Aorta (tissue), 5 donors: ENCODE results near the gene SVBP. TPM values are rescaled to one million over a fixed set of nuclear protein-coding genes. Genes with fewer than 3 reads are reported as not detected.
A peak's percentile ranks its signal among the peaks of the same experiment; 100 is the strongest.

Source experiments
- ATAC-seq: fragments of 200-7000 bp; cut with Tn5 transposase; one replicate; pipeline ENCODE4 v1.9.1; 2022; ENCODE audit warnings: moderate library complexity; ENCODE audit not compliant: low FRiP score
- DNase-seq, 2 donors: peaks; one replicate each; pipeline ENCODE4 v3.0.0-alpha.2; 2020
- H3K27ac ChIP-seq, 2 donors: one replicate each; pipeline ENCODE4 v1.5.1; 2013; ENCODE audit warnings: low read length in 2 of 2, mild to moderate bottlenecking in 2 of 2, moderate library complexity in 2 of 2, control low read depth in 1 of 2, inconsistent platforms in 1 of 2, low read depth in 1 of 2
- H3K27me3 ChIP-seq, 2 donors: one replicate each; pipeline ENCODE4 v1.6.1; 2013; ENCODE audit warnings: control low read depth in 1 of 2, low read length in 1 of 2, mild to moderate bottlenecking in 1 of 2, moderate library complexity in 1 of 2; ENCODE audit not compliant: insufficient read depth in 2 of 2, control insufficient read depth in 1 of 2
- H3K36me3 ChIP-seq, 2 donors: one replicate each; pipeline ENCODE4 v1.6.1; 2013; ENCODE audit warnings: control low read depth in 1 of 2, low read length in 1 of 2, mild to moderate bottlenecking in 1 of 2; ENCODE audit not compliant: insufficient read depth in 2 of 2, control insufficient read depth in 1 of 2
- H3K4me1 ChIP-seq, 2 donors: one replicate each; pipeline ENCODE4 v1.6.1; 2013; ENCODE audit warnings: low read length in 2 of 2, control low read depth in 1 of 2, mild to moderate bottlenecking in 1 of 2, moderate library complexity in 1 of 2; ENCODE audit not compliant: insufficient read depth in 2 of 2, control insufficient read depth in 1 of 2
- H3K4me3 ChIP-seq, 2 donors: one replicate each; pipeline ENCODE4 v1.5.1; 2013; ENCODE audit warnings: low read length in 2 of 2, control low read depth in 1 of 2, mild to moderate bottlenecking in 1 of 2
- H3K9me3 ChIP-seq: one replicate; pipeline ENCODE4 v1.6.1; 2013; ENCODE audit warnings: mild to moderate bottlenecking, low read length; ENCODE audit not compliant: control insufficient read depth
- WGBS, 2 donors: extraction: QIAGEN DNeasy Blood & Tissue Kit; methylation state at CpG; one replicate each; pipeline ENCODE4 v1.1.7; 2013; 5-methylcytosine and 5-hydroxymethylcytosine counted together
- intact Hi-C, 2 donors: fragments of 100-400 bp; cut with DNase I; formaldehyde crosslinking; loops; one replicate each; pipeline versions ENCODE4 v1.14.2 to v1.15.0; 2022
- polyA plus RNA-seq, 2 donors: library from polyadenylated mRNA; stranded (reverse); fragments of 200-250 nt; gene quantifications; one replicate each; pipeline ENCODE4 v1.2.3, GENCODE V29; 2013
- total RNA-seq, 2 donors: library from RNA; stranded (reverse); fragmentation: NEBNext Ultra II Directional; extraction: Animal tissue kit (Norgen Biotek cat#: 25700); gene quantifications; one replicate each; pipeline ENCODE4 v1.2.1, GENCODE V29; 2021
- donor health status: healthy with polysubstance abuse.
- donor health status: Bipolar disorder and iron deficiency.
- donor health status: DM: no; HTN: no; CAD: no.
- donor health status: DM: no; HTN: no; CAD: no.
- donor health status: DM: yes; HTN: yes; CAD: no.

The SVBP gene
- total and polyA plus RNA-seq, 4 donors, result 15.9 to 37.8 (median 27.1) TPM

- H3K27me3 ChIP-seq, result no peaks in the 10 kb centered on the region
- peaks cover 0 to 2% of the 10 kb centered on the region in 2 donors for H3K4me1 ChIP-seq
- no peaks in the 10 kb centered on the region for H3K9me3 ChIP-seq
- peak overlapping the region; percentile 70 to 81 for H3K4me3 ChIP-seq
- WGBS, 2 donors, result 2 to 3% methylated on average over 10 of the region's 10 CpGs
- no peak overlapping the region for H3K27ac ChIP-seq
- H3K36me3 ChIP-seq, result no peaks in the 10 kb centered on the region
- ATAC-seq (peak; percentile 1), DNase-seq (no peak)
- intact Hi-C loops, result loop anchor here (1.0 to 10.0 kb wide), 3 partner anchors 81 to 326 kb away; partner anchors contain the start of genes C1orf50 (in 1 of the 2), CFAP57 (in 1 of the 2), EBNA1BP2 (in 1 of the 2) and P3H1 (in 1 of the 2)
Measured at GRCh38 chr1:42845866-42846256, 28.7 kb upstream of the SVBP start.

- Histone ChIP-seq H3K36me3 (no peaks in the 10 kb centered on the region), H3K27ac (no peak overlapping the region), H3K4me1 (peaks cover 0 to 2% of the 10 kb centered on the region in 2 donors), H3K27me3 (no peaks in the 10 kb centered on the region), H3K4me3 (no peak overlapping the region), H3K9me3 (no peaks in the 10 kb centered on the region)
- intact Hi-C loops, result loop anchor here (10.0 kb wide), 2 partner anchors 80 to 160 kb away; partner anchors contain the start of genes C1orf50 (in 1 of the 2), P3H1 (in 1 of the 2) and YBX1 (in 1 of the 2)
- ATAC-seq (no peak), DNase-seq (no peak)
- WGBS, 2 donors, result 54 to 66% methylated on average over 1 of the region's 1 CpG
Measured at GRCh38 chr1:42845193-42845592, 28.0 kb upstream of the SVBP start.

GRCh38 chr1:42844592-42845140 is 27.5 kb upstream of the SVBP start:
- Histone ChIP-seq H3K4me3 (no peak overlapping the region), H3K27me3 (no peaks in the 10 kb centered on the region), H3K36me3 (no peaks in the 10 kb centered on the region), H3K9me3 (no peaks in the 10 kb centered on the region), H3K4me1 (peaks cover 0 to 2% of the 10 kb centered on the region in 2 donors), H3K27ac (no peak overlapping the region)
- intact Hi-C loops, result loop anchor here (10.0 kb wide), 2 partner anchors 80 to 160 kb away; partner anchors contain the start of genes C1orf50 (in 1 of the 2), P3H1 (in 1 of the 2) and YBX1 (in 1 of the 2)
- DNase-seq (no peak), ATAC-seq (no peak)
- 82% methylated on average over 4 of the region's 4 CpGs for WGBS, 2 donors

- no peaks in the 10 kb centered on the region for H3K27me3 ChIP-seq
- no peaks in the 10 kb centered on the region for H3K36me3 ChIP-seq
- no peak overlapping the region for H3K27ac ChIP-seq
- H3K4me3 ChIP-seq, result no peak overlapping the region
- 59 to 85% methylated on average over 2 of the region's 2 CpGs for WGBS, 2 donors
- ATAC-seq, result no peak
- intact Hi-C loops, result loop anchor here (10.0 kb wide), 2 partner anchors 77 to 157 kb away; partner anchors contain the start of genes C1orf50 (in 1 of the 2), P3H1 (in 1 of the 2) and YBX1 (in 1 of the 2)
- DNase-seq, result no peak
- H3K9me3 ChIP-seq, result no peaks in the 10 kb centered on the region
- no peaks in the 10 kb centered on the region for H3K4me1 ChIP-seq
Measured at GRCh38 chr1:42841440-42842147, 24.4 kb upstream of the SVBP start.

- Histone ChIP-seq H3K36me3 (no peaks in the 10 kb centered on the region), H3K27ac (no peak overlapping the region), H3K4me1 (no peaks in the 10 kb centered on the region), H3K27me3 (no peaks in the 10 kb centered on the region), H3K9me3 (no peaks in the 10 kb centered on the region), H3K4me3 (no peak overlapping the region)
- 64 to 72% methylated on average over 3 of the region's 3 CpGs for WGBS, 2 donors
- DNase-seq, result no peak
- no peak for ATAC-seq
- intact Hi-C loops, result loop anchor here (10.0 kb wide), 2 partner anchors 76 to 156 kb away; partner anchors contain the start of genes C1orf50 (in 1 of the 2), P3H1 (in 1 of the 2) and YBX1 (in 1 of the 2)
Measured at GRCh38 chr1:42841010-42841409, 23.8 kb upstream of the SVBP start.

GRCh38 chr1:42838482-42839190 is 21.4 kb upstream of the SVBP start:
- 85 to 87% methylated on average over 7 of the region's 7 CpGs for WGBS, 2 donors
- H3K9me3 ChIP-seq, result no peaks in the 10 kb centered on the region
- DNase-seq, result peak in 1 of 2 donors; percentile 52
- no peak for ATAC-seq
- H3K27me3 ChIP-seq, result no peaks in the 10 kb centered on the region
- no peak overlapping the region for H3K27ac ChIP-seq
- H3K36me3 ChIP-seq, result no peaks in the 10 kb centered on the region
- H3K4me1 ChIP-seq, result no peaks in the 10 kb centered on the region
- no peak overlapping the region for H3K4me3 ChIP-seq
- intact Hi-C loops, result no loop called here

- intact Hi-C loops, result no loop called here
- no peak for ATAC-seq
- no peak overlapping the region for H3K4me3 ChIP-seq
- no peak for DNase-seq
- WGBS, 2 donors, result 44 to 66% methylated on average over 3 of the region's 3 CpGs
- H3K4me1 ChIP-seq, result no peaks in the 10 kb centered on the region
- no peak overlapping the region for H3K27ac ChIP-seq
- H3K9me3 ChIP-seq, result no peaks in the 10 kb centered on the region
- H3K27me3 ChIP-seq, result no peaks in the 10 kb centered on the region
- no peaks in the 10 kb centered on the region for H3K36me3 ChIP-seq
Measured at GRCh38 chr1:42837709-42838108, 20.5 kb upstream of the SVBP start.

GRCh38 chr1:42835422-42835821 is 18.2 kb upstream of the SVBP start:
- intact Hi-C loops, result no loop called here
- WGBS, 2 donors, result 95 to 98% methylated on average over 2 of the region's 2 CpGs

More at GRCh38 chr1:42835422-42835821, 18.2 kb upstream of the SVBP start:
- no peaks in the 10 kb centered on the region for H3K4me1 ChIP-seq
- no peaks in the 10 kb centered on the region for H3K9me3 ChIP-seq
- no peak for DNase-seq
- H3K4me3 ChIP-seq, result no peak overlapping the region
- ATAC-seq, result no peak
- H3K27ac ChIP-seq, result no peak overlapping the region
- H3K27me3 ChIP-seq, result no peaks in the 10 kb centered on the region
- H3K36me3 ChIP-seq, result peaks cover 0 to 3% of the 10 kb centered on the region in 2 donors
